Naive thymus-derived CD4-positive, alpha-beta T cell (primary cell): ENCODE data around the gene MRTFA. TPM values are rescaled to one million over a fixed set of nuclear protein-coding genes. Genes with fewer than 3 reads are reported as not detected.
A peak's percentile ranks its signal among the peaks of the same experiment; 100 is the strongest.

Source experiments
- ATAC-seq: fragments of 150-1000 bp; cut with Tn5 transposase; 2 replicates; pipeline ENCODE4 v1.10.0; 2021; ENCODE audit warnings: mild to moderate bottlenecking, moderate library complexity
- CTCF ChIA-PET: fragments of 350-600 bp; sonication (Branson Sonifier 250); formaldehyde crosslinking; loops from one replicate; lab custom pipeline; 2021; ENCODE audit warnings: antibody characterized with exemption; lab: Charles Lee
- POLR2A ChIA-PET: fragments of 350-600 bp; sonication (Branson Sonifier 250); formaldehyde crosslinking; loops from one replicate; lab custom pipeline; 2021; ENCODE audit warnings: antibody characterized with exemption, inconsistent platforms; lab: Charles Lee
- DNase-seq, 9 donors: peaks; one replicate each; pipeline versions ENCODE4 v3.0.0 to v3.0.0-alpha.2; 2020 to 2022; ENCODE audit warnings: mixed read lengths in 1 of 9
- H3K27ac ChIP-seq: one replicate; pipeline ENCODE4 v1.7.0; 2013; ENCODE audit warnings: mild to moderate bottlenecking, low read depth, low read length, moderate library complexity
- H3K27me3 ChIP-seq, 2 donors: one replicate each; pipeline ENCODE4 v1.7.0; 2013; ENCODE audit warnings: low read length in 2 of 2, mild to moderate bottlenecking in 2 of 2, moderate library complexity in 2 of 2; ENCODE audit not compliant: control insufficient read depth in 2 of 2, insufficient read depth in 2 of 2
- H3K36me3 ChIP-seq, 3 experiments: 1 replicate in 2 of 3; 2 replicates in 1 of 3; pipeline ENCODE4 v1.7.0; 2013; ENCODE audit warnings: low read length in 3 of 3, mild to moderate bottlenecking in 3 of 3, moderate library complexity in 1 of 3; ENCODE audit not compliant: insufficient read depth in 3 of 3, control insufficient read depth in 2 of 3
- H3K4me1 ChIP-seq, 2 donors: one replicate each; pipeline ENCODE4 v1.7.0; 2013; ENCODE audit warnings: low read length in 2 of 2, mild to moderate bottlenecking in 2 of 2, moderate library complexity in 1 of 2; ENCODE audit not compliant: control insufficient read depth in 2 of 2, insufficient read depth in 2 of 2
- H3K4me3 ChIP-seq: 2 replicates; pipeline ENCODE4 v1.7.0; 2013; ENCODE audit warnings: mild to moderate bottlenecking, low read length
- H3K9me3 ChIP-seq, 3 experiments: 1 replicate in 2 of 3; 2 replicates in 1 of 3; pipeline ENCODE4 v1.7.0; 2013; ENCODE audit warnings: low read length in 3 of 3; ENCODE audit not compliant: control insufficient read depth in 2 of 3
- H3K27ac Mint-ChIP-seq, 9 donors: one replicate each; pipeline ENCODE4 v1.8.0; 2020 to 2022; ENCODE audit warnings: mixed read lengths in 9 of 9, mild to moderate bottlenecking in 8 of 9, moderate library complexity in 5 of 9, inconsistent platforms in 2 of 9
- H3K27me3 Mint-ChIP-seq, 5 donors: one replicate each; pipeline ENCODE4 v1.8.0; 2021 to 2022; ENCODE audit warnings: mixed read lengths in 5 of 5, mild to moderate bottlenecking in 1 of 5
- H3K36me3 Mint-ChIP-seq, 5 donors: one replicate each; pipeline ENCODE4 v1.8.0; 2020 to 2022; ENCODE audit warnings: mixed read lengths in 5 of 5, mild to moderate bottlenecking in 3 of 5, inconsistent platforms in 1 of 5
- H3K4me1 Mint-ChIP-seq, 7 donors: one replicate each; pipeline ENCODE4 v1.8.0; 2020 to 2022; ENCODE audit warnings: mixed read lengths in 7 of 7, mild to moderate bottlenecking in 3 of 7, inconsistent platforms in 1 of 7
- H3K4me3 Mint-ChIP-seq, 10 donors: one replicate each; pipeline ENCODE4 v1.8.0; 2020 to 2022; ENCODE audit warnings: mild to moderate bottlenecking in 10 of 10, mixed read lengths in 10 of 10, moderate library complexity in 6 of 10, inconsistent platforms in 2 of 10
- H3K9me3 Mint-ChIP-seq, 11 donors: one replicate each; pipeline ENCODE4 v1.8.0; 2020 to 2022; ENCODE audit warnings: mixed read lengths in 11 of 11, mild to moderate bottlenecking in 4 of 11, inconsistent platforms in 1 of 11, moderate library complexity in 1 of 11
- intact Hi-C, 2 donors: fragments of 100-400 bp; cut with micrococcal nuclease; formaldehyde crosslinking; loops; one replicate each; pipeline ENCODE4 v1.15.1; 2023
- polyA plus RNA-seq, 2 donors: library from polyadenylated mRNA; unstranded; fragments of 300-500 nt; fragmentation: Illumina TruSeq; gene quantifications; one replicate each; pipeline ENCODE4 v1.2.3, GENCODE V29; 2021
- total RNA-seq, 6 experiments: library from RNA in 5 of 6; stranded (reverse) in 5 of 6; gene quantifications; 1 replicate in 5 of 6; 2 replicates in 1 of 6; pipeline ENCODE4 v1.2.3 and lab custom pipeline; 2021 to 2026

The MRTFA gene
- total and polyA plus RNA-seq, 7 experiments from 2014 or later: 17.6 to 114 (median 81.5) TPM

- intact Hi-C loops: no loop called here
- POLR2A ChIA-PET: interaction anchor here (0.6 kb wide), 1 partner anchor 497 kb away, joined by 3 read pairs; no protein-coding TSS in a partner anchor
- Mint-ChIP-seq H3K9me3 (no peaks in the 10 kb centered on the region), H3K27ac (peak overlapping the region in 1 of 9 donors; percentile 45), H3K27me3 (no peaks in the 10 kb centered on the region), H3K36me3 (peaks cover 0 to 8% (median 0%) of the 10 kb centered on the region in 5 donors), H3K4me1 (peaks cover 20 to 65% (median 55%) of the 10 kb centered on the region in 7 donors), H3K4me3 (no peak overlapping the region)
- no peaks in the 10 kb centered on the region for H3K9me3 ChIP-seq
- ATAC-seq: no peak
- H3K4me1 ChIP-seq: peaks cover 0 to 9% of the 10 kb centered on the region in 2 donors
- no peak overlapping the region for H3K4me3 ChIP-seq
- H3K27ac ChIP-seq: no peak overlapping the region
- H3K36me3 ChIP-seq: no peaks in the 10 kb centered on the region
- DNase-seq: no peak
- CTCF ChIA-PET: no interaction called here
- no peaks in the 10 kb centered on the region for H3K27me3 ChIP-seq
These were observed 41.6 kb downstream of the MRTFA start for GRCh38 chr22:40594924-40595323.

- intact Hi-C loops: no loop called here
- no peaks in the 10 kb centered on the region for H3K27me3 ChIP-seq
- Mint-ChIP-seq H3K36me3 (peaks cover 0 to 8% (median under 1%) of the 10 kb centered on the region in 5 donors), H3K27me3 (no peaks in the 10 kb centered on the region), H3K27ac (peak overlapping the region in 2 of 9 donors; percentile 27 to 45), H3K9me3 (no peaks in the 10 kb centered on the region), H3K4me3 (no peak overlapping the region), H3K4me1 (peaks cover 20 to 59% (median 51%) of the 10 kb centered on the region in 7 donors)
- H3K9me3 ChIP-seq: no peaks in the 10 kb centered on the region
- no peak overlapping the region for H3K4me3 ChIP-seq
- ATAC-seq: no peak
- ChIA-PET POLR2A (no interaction called here), CTCF (interaction anchor here (1.1 to 1.3 kb wide), 2 partner anchors 11 to 52 kb away, joined by 3 to 4 read pairs; no protein-coding TSS in a partner anchor)
- no peak overlapping the region for H3K27ac ChIP-seq
- H3K36me3 ChIP-seq: no peaks in the 10 kb centered on the region
- DNase-seq: no peak
- H3K4me1 ChIP-seq: peaks cover 0 to 9% of the 10 kb centered on the region in 2 donors
These were observed 42.2 kb downstream of the MRTFA start for GRCh38 chr22:40594346-40594745.

GRCh38 chr22:40593460-40594273 lies 42.9 kb downstream of the MRTFA start:
- Mint-ChIP-seq H3K4me1 (peaks cover 20 to 59% (median 49%) of the 10 kb centered on the region in 7 donors), H3K36me3 (peaks cover 0 to 8% (median 3%) of the 10 kb centered on the region in 5 donors), H3K27me3 (no peaks in the 10 kb centered on the region), H3K27ac (peak overlapping the region in 4 of 9 donors; percentile 3 to 59 (median 44)), H3K4me3 (no peak overlapping the region), H3K9me3 (no peaks in the 10 kb centered on the region)
- H3K4me3 ChIP-seq: no peak overlapping the region
- CTCF ChIA-PET: interaction anchor here (1.1 to 1.3 kb wide), 2 partner anchors 10 to 52 kb away, joined by 3 to 4 read pairs; no protein-coding TSS in a partner anchor
- H3K9me3 ChIP-seq: no peaks in the 10 kb centered on the region
- H3K27ac ChIP-seq: no peak overlapping the region
- DNase-seq: no peak
- H3K36me3 ChIP-seq: no peaks in the 10 kb centered on the region
- intact Hi-C loops: no loop called here
- H3K27me3 ChIP-seq: no peaks in the 10 kb centered on the region
- no peak for ATAC-seq
- H3K4me1 ChIP-seq: peaks cover 0 to 9% of the 10 kb centered on the region in 2 donors
- POLR2A ChIA-PET: interaction anchor here (0.5 to 0.6 kb wide), 2 partner anchors 12 to 38 kb away, joined by 3 to 4 read pairs; no protein-coding TSS in a partner anchor

- Mint-ChIP-seq H3K27ac (peak overlapping the region in 4 of 9 donors; percentile 20 to 63 (median 45)), H3K36me3 (peaks cover 0 to 11% (median 5%) of the 10 kb centered on the region in 5 donors), H3K4me1 (peaks cover 23 to 59% (median 46%) of the 10 kb centered on the region in 7 donors), H3K9me3 (no peaks in the 10 kb centered on the region), H3K27me3 (no peaks in the 10 kb centered on the region), H3K4me3 (peak overlapping the region in 1 of 10 donors; percentile 6)
- Histone ChIP-seq H3K27me3 (no peaks in the 10 kb centered on the region), H3K9me3 (no peaks in the 10 kb centered on the region), H3K27ac (no peak overlapping the region), H3K4me1 (peaks cover 0 to 9% of the 10 kb centered on the region in 2 donors), H3K4me3 (no peak overlapping the region), H3K36me3 (no peaks in the 10 kb centered on the region)
- CTCF ChIA-PET: no interaction called here
- ATAC-seq (no peak), DNase-seq (no peak)
- intact Hi-C loops: no loop called here
- POLR2A ChIA-PET: interaction anchor here (1.0 kb wide), 1 partner anchor 11 kb away, joined by 3 read pairs; no protein-coding TSS in a partner anchor
These were observed 44.0 kb downstream of the MRTFA start for GRCh38 chr22:40592352-40593113.

GRCh38 chr22:40588726-40589125 lies 47.8 kb downstream of the MRTFA start:
- ChIA-PET CTCF (interaction anchor here (0.6 to 1.1 kb wide), 2 partner anchors 64 to 80 kb away, joined by 3 to 4 read pairs; no protein-coding TSS in a partner anchor), POLR2A (interaction anchor here (1.4 kb wide), 1 partner anchor 10 kb away, joined by 7 read pairs; no protein-coding TSS in a partner anchor)
- Histone ChIP-seq H3K27me3 (no peaks in the 10 kb centered on the region), H3K4me1 (peaks cover 0 to 3% of the 10 kb centered on the region in 2 donors), H3K27ac (no peak overlapping the region), H3K4me3 (no peak overlapping the region), H3K9me3 (no peaks in the 10 kb centered on the region), H3K36me3 (no peaks in the 10 kb centered on the region)
- ATAC-seq (no peak), DNase-seq (no peak)
- Mint-ChIP-seq H3K27ac (no peak overlapping the region), H3K9me3 (no peaks in the 10 kb centered on the region), H3K4me1 (peaks cover 18 to 52% (median 33%) of the 10 kb centered on the region in 7 donors), H3K4me3 (no peak overlapping the region), H3K27me3 (no peaks in the 10 kb centered on the region), H3K36me3 (peaks cover 0 to 34% (median 28%) of the 10 kb centered on the region in 5 donors)
- intact Hi-C loops: no loop called here

GRCh38 chr22:40586781-40587180 lies 49.7 kb downstream of the MRTFA start:
- no peak overlapping the region for H3K4me3 ChIP-seq
- H3K4me1 ChIP-seq: no peaks in the 10 kb centered on the region
- DNase-seq (no peak), ATAC-seq (no peak)
- CTCF ChIA-PET: interaction anchor here (0.5 to 0.7 kb wide), 2 partner anchors 28 to 1228 kb away, joined by 4 to 5 read pairs; no protein-coding TSS in a partner anchor
- peaks cover 10 to 51% (median 33%) of the 10 kb centered on the region in 7 donors for H3K4me1 Mint-ChIP-seq
- H3K27me3 ChIP-seq: no peaks in the 10 kb centered on the region
- POLR2A ChIA-PET: no interaction called here
- peaks cover 0 to 1% (median 0%) of the 10 kb centered on the region in 11 donors for H3K9me3 Mint-ChIP-seq
- H3K4me3 Mint-ChIP-seq: no peak overlapping the region
- H3K36me3 ChIP-seq: no peaks in the 10 kb centered on the region
- H3K27ac ChIP-seq: no peak overlapping the region
- H3K27ac Mint-ChIP-seq: peak overlapping the region in 2 of 9 donors; percentile 38 to 45
- no peaks in the 10 kb centered on the region for H3K9me3 ChIP-seq
- intact Hi-C loops: no loop called here
- H3K36me3 Mint-ChIP-seq: peaks cover 0 to 48% (median 32%) of the 10 kb centered on the region in 5 donors
- no peaks in the 10 kb centered on the region for H3K27me3 Mint-ChIP-seq
